Heart left ventricle (tissue), 13 donors: ENCODE data around the gene SLC6A2.

Source experiments
- POLR2A ChIP-seq, 2 donors: fragments of 450-650 bp; IDR thresholded peaks; one replicate each; pipeline ENCODE4 v1.6.1; 2017; ENCODE audit warnings: antibody characterized with exemption in 2 of 2, mild to moderate bottlenecking in 2 of 2, moderate library complexity in 2 of 2
- TF ChIP-seq, protein P1 (sequence below), 12 donors: fragments of 200-600 bp; sonication (generic) in 4 of 12; IDR thresholded peaks; one replicate each; pipeline versions ENCODE4 v1.5.0 to v1.8.0; 2018 to 2022; ENCODE audit warnings: antibody characterized with exemption in 12 of 12, mild to moderate bottlenecking in 5 of 12
- donor health status: ischemic (EF 13 %, LVEDD 7.1; RV severe dilation, severe dysfunction).
- donor health status: DM: no; HTN: yes; CAD: no.
- donor health status: DM: no; HTN: no; CAD: no.
- donor health status: ischemic (EF 25% LVEDD 6.9; RV normal size, moderate dysfunction).
- donor health status: ischemic (EF 25% LVEDD 5.7; RV mildly dilated, moderate dysfunction).
- donor health status: ischemic (EF 35%, LVEDD 5.7; RV mildly dilated, moderate dysfunction).
- donor health status: nonischemic (EF 11% LVEDD 7.7; RV severe dilation, severe dysfunction).
- donor health status: DM: yes; HTN: yes; CAD: no.
- donor health status: PGD.
- donor health status: ischemic (EF 29% LVEDD 5.4; RV normal size, mild dysfunction).
- donor health status: nonischemic (EF 23%, LVEDD 6.1; RV moderate dilation, normal function).

GRCh38 chr16:55647798-55648197, 8.0 kb upstream of the SLC6A2 start:
- no peak for TF ChIP-seq POLR2A (IDR thresholded peaks at IDR 0.05)
- TF ChIP-seq, protein P1, sequence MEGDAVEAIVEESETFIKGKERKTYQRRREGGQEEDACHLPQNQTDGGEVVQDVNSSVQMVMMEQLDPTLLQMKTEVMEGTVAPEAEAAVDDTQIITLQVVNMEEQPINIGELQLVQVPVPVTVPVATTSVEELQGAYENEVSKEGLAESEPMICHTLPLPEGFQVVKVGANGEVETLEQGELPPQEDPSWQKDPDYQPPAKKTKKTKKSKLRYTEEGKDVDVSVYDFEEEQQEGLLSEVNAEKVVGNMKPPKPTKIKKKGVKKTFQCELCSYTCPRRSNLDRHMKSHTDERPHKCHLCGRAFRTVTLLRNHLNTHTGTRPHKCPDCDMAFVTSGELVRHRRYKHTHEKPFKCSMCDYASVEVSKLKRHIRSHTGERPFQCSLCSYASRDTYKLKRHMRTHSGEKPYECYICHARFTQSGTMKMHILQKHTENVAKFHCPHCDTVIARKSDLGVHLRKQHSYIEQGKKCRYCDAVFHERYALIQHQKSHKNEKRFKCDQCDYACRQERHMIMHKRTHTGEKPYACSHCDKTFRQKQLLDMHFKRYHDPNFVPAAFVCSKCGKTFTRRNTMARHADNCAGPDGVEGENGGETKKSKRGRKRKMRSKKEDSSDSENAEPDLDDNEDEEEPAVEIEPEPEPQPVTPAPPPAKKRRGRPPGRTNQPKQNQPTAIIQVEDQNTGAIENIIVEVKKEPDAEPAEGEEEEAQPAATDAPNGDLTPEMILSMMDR (IDR thresholded peaks at IDR 0.05) = peak in 1 of 12 donors; percentile 7
